ENCODE results near the gene TPRA1.

The TPRA1 gene

DNA sequence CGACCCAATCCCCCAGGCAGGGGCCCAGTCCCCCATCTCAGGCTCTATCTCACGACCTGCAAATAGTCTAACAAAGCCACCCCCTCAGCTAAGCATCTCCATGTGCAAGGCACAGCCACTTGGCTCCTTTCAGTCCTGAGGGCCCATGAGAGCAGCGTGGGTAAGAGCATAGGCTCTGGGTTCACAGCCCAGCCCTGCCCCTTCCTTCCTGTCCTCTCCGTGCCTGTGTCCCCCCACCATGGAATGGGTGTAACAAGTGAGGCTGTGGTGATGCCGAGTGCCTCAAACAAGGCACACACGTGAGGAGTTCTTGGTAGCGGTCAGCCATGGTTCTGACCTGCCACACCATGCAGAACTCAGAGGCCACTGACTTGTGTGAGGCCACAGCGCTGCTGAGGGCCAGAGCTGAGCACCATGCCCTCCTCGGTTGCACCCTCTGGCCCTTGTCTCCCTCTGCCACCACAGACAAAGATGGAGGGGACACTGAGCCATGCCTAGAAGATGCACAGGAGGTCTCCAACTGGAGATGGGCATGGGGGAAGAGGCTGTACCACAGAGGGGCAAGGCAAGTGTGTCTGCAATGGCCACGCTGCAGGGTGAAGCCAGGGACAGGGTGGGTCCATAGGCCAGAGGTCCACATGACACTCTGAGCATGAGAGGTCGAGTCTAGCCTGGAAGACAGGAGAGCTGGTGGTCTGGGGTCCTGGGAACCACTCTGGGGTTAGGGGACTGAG lies 10.0 kb downstream of the TPRA1 start:
- no peak for DNase-seq (ENCODE audit: low read depth)
- TF ChIP-seq, protein P1, sequence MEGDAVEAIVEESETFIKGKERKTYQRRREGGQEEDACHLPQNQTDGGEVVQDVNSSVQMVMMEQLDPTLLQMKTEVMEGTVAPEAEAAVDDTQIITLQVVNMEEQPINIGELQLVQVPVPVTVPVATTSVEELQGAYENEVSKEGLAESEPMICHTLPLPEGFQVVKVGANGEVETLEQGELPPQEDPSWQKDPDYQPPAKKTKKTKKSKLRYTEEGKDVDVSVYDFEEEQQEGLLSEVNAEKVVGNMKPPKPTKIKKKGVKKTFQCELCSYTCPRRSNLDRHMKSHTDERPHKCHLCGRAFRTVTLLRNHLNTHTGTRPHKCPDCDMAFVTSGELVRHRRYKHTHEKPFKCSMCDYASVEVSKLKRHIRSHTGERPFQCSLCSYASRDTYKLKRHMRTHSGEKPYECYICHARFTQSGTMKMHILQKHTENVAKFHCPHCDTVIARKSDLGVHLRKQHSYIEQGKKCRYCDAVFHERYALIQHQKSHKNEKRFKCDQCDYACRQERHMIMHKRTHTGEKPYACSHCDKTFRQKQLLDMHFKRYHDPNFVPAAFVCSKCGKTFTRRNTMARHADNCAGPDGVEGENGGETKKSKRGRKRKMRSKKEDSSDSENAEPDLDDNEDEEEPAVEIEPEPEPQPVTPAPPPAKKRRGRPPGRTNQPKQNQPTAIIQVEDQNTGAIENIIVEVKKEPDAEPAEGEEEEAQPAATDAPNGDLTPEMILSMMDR (IDR thresholded peaks at IDR 0.05; ENCODE audit: control insufficient read depth, extremely low read depth, insufficient read depth): no peak
- no peak overlapping the region for H3K4me3 ChIP-seq (ENCODE audit: low read depth, low read length)

DNA sequence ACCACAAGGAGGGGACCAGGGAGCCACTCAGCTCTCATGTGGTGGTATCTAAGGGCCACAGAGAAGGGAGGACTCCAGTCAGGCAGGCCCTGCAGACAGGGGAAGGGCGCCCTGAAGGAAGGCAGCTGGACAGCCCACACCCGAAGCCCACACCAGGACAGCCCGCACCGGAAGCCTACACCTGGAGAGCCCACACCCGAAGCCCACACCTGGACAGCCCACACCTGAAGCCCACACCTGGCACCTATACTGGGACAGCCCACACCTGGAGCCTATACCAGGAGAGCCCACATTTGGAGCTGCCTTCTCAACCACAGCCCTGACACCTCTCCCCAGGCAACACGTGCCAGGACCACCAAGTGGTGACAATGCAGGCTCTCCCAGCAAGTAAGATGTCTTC lies 11.7 kb downstream of the TPRA1 start:
- H3K4me3 ChIP-seq (ENCODE audit: low read depth, low read length): no peak overlapping the region
- TF ChIP-seq, protein P1 (IDR thresholded peaks at IDR 0.05; ENCODE audit: control insufficient read depth, extremely low read depth, insufficient read depth): no peak
- DNase-seq (ENCODE audit: low read depth): no peak

DNA sequence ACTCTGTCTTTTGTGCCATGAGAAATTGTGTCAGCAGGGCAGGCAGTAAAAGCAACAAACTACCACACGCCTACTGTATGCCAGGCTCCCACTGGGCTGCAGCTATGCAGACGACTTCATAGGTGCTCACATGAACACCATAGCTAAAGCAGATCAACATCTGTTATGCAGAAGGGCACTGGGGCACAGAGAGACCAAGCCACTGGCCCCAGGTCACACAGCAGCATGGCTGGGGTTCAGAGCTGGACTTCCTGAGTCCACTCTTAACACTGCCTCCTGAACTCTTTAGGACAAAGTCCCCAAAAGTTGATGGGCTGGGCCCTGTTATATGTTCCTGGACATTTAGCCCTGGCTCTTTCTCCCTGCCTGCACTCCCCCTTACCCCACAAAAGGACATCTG lies 12.4 kb downstream of the TPRA1 start:
- no peak overlapping the region for H3K4me3 ChIP-seq (ENCODE audit: low read depth, low read length)
- DNase-seq (ENCODE audit: low read depth): no peak
- TF ChIP-seq, protein P1 (IDR thresholded peaks at IDR 0.05; ENCODE audit: control insufficient read depth, extremely low read depth, insufficient read depth): no peak

DNA sequence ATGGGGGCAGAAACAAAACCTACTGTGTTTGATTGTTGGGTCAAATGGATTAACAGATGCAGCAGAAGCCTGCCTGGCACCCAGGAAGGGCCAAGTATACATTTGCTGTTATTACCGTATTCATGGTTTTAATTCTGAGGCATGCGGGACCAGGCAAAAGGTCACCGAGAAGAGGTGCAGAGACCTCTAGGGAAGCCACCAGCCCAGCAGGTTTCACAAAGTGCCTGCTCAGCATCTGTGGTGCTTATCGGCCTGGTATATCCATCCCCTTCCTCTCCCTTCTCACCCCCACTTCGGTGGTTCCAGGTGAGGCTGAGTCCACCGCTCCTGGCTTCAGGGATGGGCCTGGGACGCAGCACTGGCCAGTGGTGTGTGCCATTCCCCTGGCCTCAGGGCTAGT lies 13.1 kb downstream of the TPRA1 start:
- no peak overlapping the region for H3K4me3 ChIP-seq (ENCODE audit: low read depth, low read length)
- no peak for DNase-seq (ENCODE audit: low read depth)
- TF ChIP-seq, protein P1 (IDR thresholded peaks at IDR 0.05; ENCODE audit: control insufficient read depth, extremely low read depth, insufficient read depth): no peak

DNA sequence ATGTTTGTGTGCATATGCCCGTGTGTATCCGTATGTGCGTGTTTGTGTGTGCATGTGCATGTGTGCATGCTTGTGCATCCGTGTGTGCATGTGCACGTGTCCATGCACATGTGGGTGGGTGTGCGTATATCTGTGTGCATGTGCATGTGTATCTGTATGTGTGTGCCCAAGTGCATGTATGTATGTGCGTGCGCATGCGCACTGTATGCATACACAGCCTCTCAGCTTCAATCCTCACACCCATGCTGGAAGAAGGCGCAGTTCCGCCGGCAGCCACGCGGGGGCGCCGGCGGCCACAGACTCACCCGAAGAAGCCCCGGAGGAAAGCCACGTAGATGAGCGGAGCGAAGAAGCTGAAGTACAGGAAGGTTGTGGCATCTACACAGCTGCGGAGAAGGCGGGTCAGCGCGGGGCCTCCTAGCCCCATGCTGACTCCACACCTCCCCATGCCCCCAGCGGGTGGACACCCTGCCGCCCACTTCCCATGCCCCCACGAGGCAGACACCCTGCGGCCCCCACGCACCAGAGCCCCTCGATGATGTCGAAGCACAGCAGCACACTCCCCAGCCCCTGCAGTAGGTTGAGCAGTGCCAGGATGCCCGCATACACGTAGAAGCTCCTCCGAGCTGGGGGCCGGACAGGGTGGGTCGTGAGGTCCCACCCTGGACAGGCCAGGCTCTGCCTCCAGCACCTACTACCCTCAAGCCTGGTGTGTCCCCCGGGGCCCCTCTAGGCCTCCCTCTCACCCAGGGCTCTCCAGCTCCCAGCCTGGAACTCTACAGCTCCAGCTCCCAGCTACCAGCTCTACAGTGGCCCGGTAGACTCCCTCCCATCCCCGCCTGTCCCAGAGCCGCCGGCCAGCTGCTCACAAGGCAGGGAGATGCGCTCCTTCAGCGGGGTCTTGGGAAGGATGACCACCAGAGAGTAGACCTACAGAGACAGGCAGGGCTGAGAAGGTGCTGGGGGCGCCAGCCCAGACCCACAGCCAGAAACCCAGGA lies 15.4 kb downstream of the TPRA1 start:
- TF ChIP-seq, protein P1 (IDR thresholded peaks at IDR 0.05; ENCODE audit: control insufficient read depth, extremely low read depth, insufficient read depth): peak; percentile 94
- peak; percentile 70 for DNase-seq (ENCODE audit: low read depth)
- H3K4me3 ChIP-seq (ENCODE audit: low read depth, low read length): no peak overlapping the region

DNA sequence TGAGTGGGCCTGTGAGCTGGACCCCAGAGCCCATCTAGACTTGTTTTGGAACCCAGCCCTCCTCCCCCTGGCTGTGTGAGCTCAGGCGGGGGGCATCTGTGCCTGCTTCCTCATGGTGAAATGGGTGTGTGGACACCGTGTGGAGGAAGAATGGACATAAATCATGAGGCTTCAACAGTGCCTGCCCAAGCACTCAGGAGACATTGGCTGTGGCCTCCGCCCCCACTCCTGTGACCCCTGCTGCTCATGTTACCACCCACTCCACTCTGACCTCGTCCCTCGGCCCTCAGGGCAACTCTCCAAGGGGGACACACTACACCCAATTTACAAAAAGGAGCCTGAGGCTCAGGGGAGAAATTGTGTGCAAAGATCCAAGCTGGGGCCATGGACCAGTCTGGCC lies 16.6 kb downstream of the TPRA1 start:
- DNase-seq (ENCODE audit: low read depth): no peak
- no peak overlapping the region for H3K4me3 ChIP-seq (ENCODE audit: low read depth, low read length)

More for the DNA sequence above, 16.6 kb downstream of the TPRA1 start:
- TF ChIP-seq, protein P1 (IDR thresholded peaks at IDR 0.05; ENCODE audit: control insufficient read depth, extremely low read depth, insufficient read depth): no peak
